Ovary (tissue), 9 donors: ENCODE results near the gene CBLC. TPM values are rescaled to one million over a fixed set of nuclear protein-coding genes. Genes with fewer than 3 reads are reported as not detected.

Experiments
- DNase-seq, 5 donors: peaks; one replicate each; pipeline ENCODE4 v3.0.0-alpha.2; 2019 to 2020
- H3K27ac ChIP-seq, 2 donors: fragments of 200-600 bp; one replicate each; pipeline versions ENCODE4 v1.5.1 to v1.8.0; 2019 to 2022
- H3K27me3 ChIP-seq: fragments of 200-600 bp; one replicate; pipeline ENCODE4 v1.8.0; 2022
- H3K36me3 ChIP-seq: fragments of 200-600 bp; sonication (generic); one replicate; pipeline ENCODE4 v1.5.1; 2019
- H3K4me1 ChIP-seq: one replicate; pipeline ENCODE4 v1.8.1; 2013; ENCODE audit warnings: mild to moderate bottlenecking, moderate library complexity; ENCODE audit not compliant: insufficient read depth
- H3K4me3 ChIP-seq: fragments of 200-600 bp; sonication (generic); one replicate; pipeline ENCODE4 v1.5.1; 2017
- H3K9me3 ChIP-seq, 2 donors: fragments of 200-600 bp in 1 of 2; sonication (generic) in 1 of 2; one replicate each; pipeline versions ENCODE4 v1.5.1 to v1.8.1; 2013 to 2019; ENCODE audit warnings: mild to moderate bottlenecking in 1 of 2, moderate library complexity in 1 of 2
- EP300 ChIP-seq: sonication (generic); formaldehyde crosslinking; IDR thresholded peaks from one replicate; pipeline ENCODE4 v1.6.1; 2017; ENCODE audit warnings: antibody characterized with exemption
- POLR2A ChIP-seq: fragments of 450-650 bp; IDR thresholded peaks from one replicate; pipeline ENCODE4 v1.6.1; 2017; ENCODE audit warnings: antibody characterized with exemption, mild to moderate bottlenecking, moderate library complexity
- WGBS, 3 donors: extraction: QIAGEN DNeasy Blood & Tissue Kit in 1 of 3; methylation state at CpG; one replicate each; pipeline versions ENCODE4 v1.1.5 to v1.1.7; 2013 to 2017; 5-methylcytosine and 5-hydroxymethylcytosine counted together
- intact Hi-C, 4 donors: fragments of 100-400 bp; cut with DNase I; formaldehyde crosslinking; loops; one replicate each; pipeline versions ENCODE4 v1.11.0 to v1.15.1; 2022 to 2023
- polyA plus RNA-seq, 2 donors: library from polyadenylated mRNA; stranded (reverse); fragments of 200-250 nt in 1 of 2; fragments of 350-450 nt in 1 of 2; fragmentation: Illumina TruSeq in 1 of 2; extraction: RNeasy Lipid Tissue Mini Kit (QIAGEN cat#74804) in 1 of 2; gene quantifications; one replicate each; pipeline ENCODE4 v1.2.3, GENCODE V29; 2013 to 2014
- total RNA-seq, 7 donors: library from RNA; depleted of rRNA in 2 of 7; stranded (reverse); fragments of >200 nt in 2 of 7; fragmentation: NEBNext Ultra II Directional in 3 of 7; extraction: Animal tissue kit (Norgen Biotek cat#: 25700) in 3 of 7; gene quantifications; one replicate each; pipeline versions ENCODE4 v1.1.0 to v1.2.4, GENCODE V29; 2016 to 2023
- TF ChIP-seq, protein P1 (sequence below), 3 donors: fragments of 450-650 bp in 2 of 3; fragments of 200-600 bp in 1 of 3; IDR thresholded peaks; one replicate each; pipeline versions ENCODE4 v1.5.1 to v1.8.0; 2016 to 2022; ENCODE audit warnings: antibody characterized with exemption in 3 of 3, mild to moderate bottlenecking in 1 of 3
- donor health status: DM: no; HTN: no; CAD: no; lungs with moderate emphysema.
- donor health status: DM: no; HTN: no; CAD: no.
- donor health status: Bipolar disorder and iron deficiency.
- donor health status: DM: yes; HTN: yes; CAD: no.
- donor health status: DM: no; HTN: no; CAD: no.
- donor health status: DM: yes; HTN: yes; CAD: no.

Gene CBLC
- total and polyA plus RNA-seq, 9 donors, result 0.08 to 10.3 (median 1.8) TPM; not detected in 3

DNA sequence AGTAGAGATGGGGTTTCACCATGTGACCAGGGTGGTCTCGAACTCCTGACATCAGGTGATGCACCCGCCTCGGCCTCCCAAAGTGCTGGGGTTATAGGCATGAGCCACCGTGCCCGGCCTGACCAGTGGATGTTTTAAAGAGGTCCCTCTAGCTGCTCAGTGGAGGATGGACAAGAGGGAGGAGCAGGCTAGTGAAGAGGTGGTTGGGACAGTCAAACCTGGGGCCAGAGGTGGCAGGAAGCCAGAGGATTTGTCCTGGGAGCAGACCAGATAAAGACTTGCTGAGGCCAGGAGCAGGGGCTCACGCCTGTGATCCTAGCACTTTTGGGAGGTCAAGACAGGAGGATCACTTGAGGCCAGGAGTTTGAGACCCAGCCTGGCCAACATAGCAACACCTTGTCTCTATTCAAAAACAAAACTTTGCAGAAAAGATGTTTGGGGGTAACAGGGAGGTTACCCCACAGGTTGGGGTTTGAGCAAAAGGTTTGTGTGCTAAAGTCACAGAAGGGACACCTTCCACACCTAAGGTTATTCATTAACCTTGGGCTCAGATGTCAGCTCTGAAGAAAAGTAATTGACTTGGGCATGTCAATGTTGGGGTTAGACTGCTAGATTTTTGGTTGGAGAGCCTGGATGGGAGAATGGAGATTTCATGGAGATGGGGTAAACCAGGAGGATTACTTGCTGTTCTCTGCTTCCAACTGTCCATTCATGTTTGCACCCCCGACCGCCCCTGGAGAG lies 40.2 kb downstream of the CBLC start:
- Histone ChIP-seq H3K36me3 (no peaks in the 10 kb centered on the region), H3K27me3 (no peaks in the 10 kb centered on the region), H3K4me1 (peaks cover 9% of the 10 kb centered on the region), H3K4me3 (no peak overlapping the region), H3K27ac (no peak overlapping the region), H3K9me3 (no peaks in the 10 kb centered on the region)
- TF ChIP-seq POLR2A (no peak), EP300 (no peak)
- TF ChIP-seq, protein P1, sequence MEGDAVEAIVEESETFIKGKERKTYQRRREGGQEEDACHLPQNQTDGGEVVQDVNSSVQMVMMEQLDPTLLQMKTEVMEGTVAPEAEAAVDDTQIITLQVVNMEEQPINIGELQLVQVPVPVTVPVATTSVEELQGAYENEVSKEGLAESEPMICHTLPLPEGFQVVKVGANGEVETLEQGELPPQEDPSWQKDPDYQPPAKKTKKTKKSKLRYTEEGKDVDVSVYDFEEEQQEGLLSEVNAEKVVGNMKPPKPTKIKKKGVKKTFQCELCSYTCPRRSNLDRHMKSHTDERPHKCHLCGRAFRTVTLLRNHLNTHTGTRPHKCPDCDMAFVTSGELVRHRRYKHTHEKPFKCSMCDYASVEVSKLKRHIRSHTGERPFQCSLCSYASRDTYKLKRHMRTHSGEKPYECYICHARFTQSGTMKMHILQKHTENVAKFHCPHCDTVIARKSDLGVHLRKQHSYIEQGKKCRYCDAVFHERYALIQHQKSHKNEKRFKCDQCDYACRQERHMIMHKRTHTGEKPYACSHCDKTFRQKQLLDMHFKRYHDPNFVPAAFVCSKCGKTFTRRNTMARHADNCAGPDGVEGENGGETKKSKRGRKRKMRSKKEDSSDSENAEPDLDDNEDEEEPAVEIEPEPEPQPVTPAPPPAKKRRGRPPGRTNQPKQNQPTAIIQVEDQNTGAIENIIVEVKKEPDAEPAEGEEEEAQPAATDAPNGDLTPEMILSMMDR (IDR thresholded peaks at IDR 0.05), result no peak
- no peak for DNase-seq
- 80 to 92% (median 89%) methylated on average over 8 of the region's 8 CpGs for WGBS, 3 donors
- intact Hi-C loops, result no loop called here

DNA sequence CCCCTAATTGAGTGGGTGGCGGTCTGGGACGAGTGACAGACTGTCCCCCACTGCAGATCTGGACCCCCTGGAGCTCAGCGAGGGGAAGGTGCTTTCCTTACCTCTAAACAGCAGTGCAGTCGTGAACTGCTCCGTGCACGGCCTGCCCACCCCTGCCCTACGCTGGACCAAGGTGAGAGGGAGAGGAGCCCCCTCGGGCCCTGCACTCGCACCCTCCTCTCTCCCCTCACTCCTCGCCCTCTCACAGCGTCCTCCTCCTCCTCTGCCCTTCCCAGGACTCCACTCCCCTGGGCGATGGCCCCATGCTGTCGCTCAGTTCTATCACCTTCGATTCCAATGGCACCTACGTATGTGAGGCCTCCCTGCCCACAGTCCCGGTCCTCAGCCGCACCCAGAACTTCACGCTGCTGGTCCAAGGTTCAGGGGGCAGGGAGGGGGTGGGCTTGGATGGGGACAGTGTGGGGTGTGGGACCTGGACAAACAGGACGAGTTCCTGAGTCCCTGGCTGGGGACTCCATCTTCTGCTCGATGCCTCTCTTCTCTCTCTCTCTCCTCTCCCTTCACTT lies 40.9 kb downstream of the CBLC start:
- DNase-seq, result no peak
- H3K4me3 ChIP-seq, result no peak overlapping the region
- no peaks in the 10 kb centered on the region for H3K36me3 ChIP-seq
- intact Hi-C loops, result no loop called here
- WGBS, 3 donors, result 90 to 94% (median 91%) methylated on average over 20 of the region's 20 CpGs
- peaks cover 9% of the 10 kb centered on the region for H3K4me1 ChIP-seq
- H3K27ac ChIP-seq, result no peak overlapping the region
- H3K27me3 ChIP-seq, result no peaks in the 10 kb centered on the region
- H3K9me3 ChIP-seq, result no peaks in the 10 kb centered on the region
- TF ChIP-seq EP300, result no peak
- TF ChIP-seq, protein P1 (IDR thresholded peaks at IDR 0.05), result no peak

DNA sequence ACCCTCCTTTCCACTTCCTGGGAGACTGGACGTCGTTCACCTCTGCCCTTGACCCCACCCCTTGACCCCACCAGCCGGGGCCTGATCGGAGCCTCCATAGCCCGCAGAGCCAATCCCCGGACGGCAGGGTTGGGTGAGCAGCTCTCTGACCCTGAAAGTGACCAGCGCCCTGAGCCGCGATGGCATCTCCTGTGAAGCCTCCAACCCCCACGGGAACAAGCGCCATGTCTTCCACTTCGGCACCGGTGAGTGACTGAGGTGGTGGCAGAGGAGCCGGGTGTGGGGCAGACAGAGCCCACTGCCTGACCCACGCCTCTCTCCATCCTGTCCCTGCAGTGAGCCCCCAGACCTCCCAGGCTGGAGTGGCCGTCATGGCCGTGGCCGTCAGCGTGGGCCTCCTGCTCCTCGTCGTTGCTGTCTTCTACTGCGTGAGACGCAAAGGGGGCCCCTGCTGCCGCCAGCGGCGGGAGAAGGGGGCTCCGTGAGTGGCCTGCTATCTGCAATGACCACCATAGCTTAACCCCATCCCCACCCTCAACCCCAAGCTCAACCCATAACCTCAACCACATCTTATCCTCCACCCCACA lies 41.6 kb downstream of the CBLC start:
- no peak for DNase-seq
- H3K36me3 ChIP-seq, result no peaks in the 10 kb centered on the region
- H3K4me3 ChIP-seq, result no peak overlapping the region
- H3K27me3 ChIP-seq, result no peaks in the 10 kb centered on the region
- peaks cover 9% of the 10 kb centered on the region for H3K4me1 ChIP-seq
- intact Hi-C loops, result no loop called here
- TF ChIP-seq EP300 (no peak), POLR2A (no peak)
- TF ChIP-seq, protein P1 (IDR thresholded peaks at IDR 0.05), result no peak
- H3K9me3 ChIP-seq, result no peaks in the 10 kb centered on the region
- H3K27ac ChIP-seq, result no peak overlapping the region
- WGBS, 3 donors, result 89 to 92% (median 89%) methylated on average over 28 of the region's 28 CpGs

DNA sequence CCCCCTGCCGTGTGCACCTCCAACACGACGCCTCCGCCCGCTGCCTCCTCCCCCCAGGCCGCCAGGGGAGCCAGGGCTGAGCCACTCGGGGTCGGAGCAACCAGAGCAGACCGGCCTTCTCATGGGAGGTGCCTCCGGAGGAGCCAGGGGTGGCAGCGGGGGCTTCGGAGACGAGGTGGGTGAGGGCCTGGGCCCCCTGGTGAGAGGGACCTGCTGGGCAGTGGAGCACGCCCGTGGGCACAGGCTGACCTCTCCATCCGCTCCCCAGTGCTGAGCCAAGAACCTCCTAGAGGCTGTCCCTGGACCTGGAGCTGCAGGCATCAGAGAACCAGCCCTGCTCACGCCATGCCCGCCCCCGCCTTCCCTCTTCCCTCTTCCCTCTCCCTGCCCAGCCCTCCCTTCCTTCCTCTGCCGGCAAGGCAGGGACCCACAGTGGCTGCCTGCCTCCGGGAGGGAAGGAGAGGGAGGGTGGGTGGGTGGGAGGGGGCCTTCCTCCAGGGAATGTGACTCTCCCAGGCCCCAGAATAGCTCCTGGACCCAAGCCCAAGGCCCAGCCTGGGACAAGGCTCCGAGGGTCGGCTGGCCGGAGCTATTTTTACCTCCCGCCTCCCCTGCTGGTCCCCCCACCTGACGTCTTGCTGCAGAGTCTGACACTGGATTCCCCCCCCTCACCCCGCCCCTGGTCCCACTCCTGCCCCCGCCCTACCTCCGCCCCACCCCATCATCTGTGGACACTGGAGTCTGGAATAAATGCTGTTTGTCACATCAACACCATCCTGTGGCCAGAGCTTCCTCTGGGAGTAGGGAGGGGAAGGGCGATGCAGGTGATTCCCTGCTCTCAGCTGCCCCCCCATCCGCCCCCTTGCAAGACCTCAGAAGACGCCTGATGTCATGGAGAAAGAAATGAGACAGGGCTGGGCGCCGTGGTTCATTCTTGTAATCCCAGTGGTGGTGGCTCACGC lies 43.2 kb downstream of the CBLC start:
- H3K27ac ChIP-seq, result peak overlapping the region; percentile 44 to 58
- no peaks in the 10 kb centered on the region for H3K36me3 ChIP-seq
- intact Hi-C loops, result no loop called here
- H3K9me3 ChIP-seq, result no peaks in the 10 kb centered on the region
- H3K27me3 ChIP-seq, result no peaks in the 10 kb centered on the region
- TF ChIP-seq POLR2A (no peak), EP300 (no peak)
- TF ChIP-seq, protein P1 (IDR thresholded peaks at IDR 0.05), result no peak
- H3K4me1 ChIP-seq, result peaks cover 9% of the 10 kb centered on the region
- no peak overlapping the region for H3K4me3 ChIP-seq
- peak; percentile 59 to 79 (median 68) for DNase-seq
- 10 to 16% (median 13%) methylated on average over 33 to 35 of the region's 35 CpGs for WGBS, 3 donors
